ENCODE data around the gene DEUP1.

GRCh38 chr11:93370260-93370659, 39.7 kb downstream of the DEUP1 start:
- TF ChIP-seq REST (IDR thresholded peaks at IDR 0.05; ENCODE audit: low read depth) (no peak), RAD21 (IDR thresholded peaks at IDR 0.05; ENCODE audit: low read depth) (no peak), SIN3A (IDR thresholded peaks at IDR 0.05; ENCODE audit: low read depth) (no peak), YY1 (IDR thresholded peaks at IDR 0.05; ENCODE audit: extremely low read depth, insufficient replicate concordance, low read depth, low read length) (no peak), ZFX (IDR thresholded peaks at IDR 0.05) (no peak), POLR2A (IDR thresholded peaks at IDR 0.05; ENCODE audit: borderline replicate concordance, extremely low read depth, insufficient read depth, insufficient read length) (no peak), SRF (IDR thresholded peaks at IDR 0.05; ENCODE audit: low read depth) (no peak), EGR1 (IDR thresholded peaks at IDR 0.05; ENCODE audit: low read depth) (no peak), POLR2AphosphoS5 (IDR thresholded peaks at IDR 0.05; ENCODE audit: low read depth, low read length) (no peak), EZH2 (IDR thresholded peaks at IDR 0.05) (no peak)
- TF ChIP-seq, protein P1, sequence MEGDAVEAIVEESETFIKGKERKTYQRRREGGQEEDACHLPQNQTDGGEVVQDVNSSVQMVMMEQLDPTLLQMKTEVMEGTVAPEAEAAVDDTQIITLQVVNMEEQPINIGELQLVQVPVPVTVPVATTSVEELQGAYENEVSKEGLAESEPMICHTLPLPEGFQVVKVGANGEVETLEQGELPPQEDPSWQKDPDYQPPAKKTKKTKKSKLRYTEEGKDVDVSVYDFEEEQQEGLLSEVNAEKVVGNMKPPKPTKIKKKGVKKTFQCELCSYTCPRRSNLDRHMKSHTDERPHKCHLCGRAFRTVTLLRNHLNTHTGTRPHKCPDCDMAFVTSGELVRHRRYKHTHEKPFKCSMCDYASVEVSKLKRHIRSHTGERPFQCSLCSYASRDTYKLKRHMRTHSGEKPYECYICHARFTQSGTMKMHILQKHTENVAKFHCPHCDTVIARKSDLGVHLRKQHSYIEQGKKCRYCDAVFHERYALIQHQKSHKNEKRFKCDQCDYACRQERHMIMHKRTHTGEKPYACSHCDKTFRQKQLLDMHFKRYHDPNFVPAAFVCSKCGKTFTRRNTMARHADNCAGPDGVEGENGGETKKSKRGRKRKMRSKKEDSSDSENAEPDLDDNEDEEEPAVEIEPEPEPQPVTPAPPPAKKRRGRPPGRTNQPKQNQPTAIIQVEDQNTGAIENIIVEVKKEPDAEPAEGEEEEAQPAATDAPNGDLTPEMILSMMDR (IDR thresholded peaks at IDR 0.05 in 2 of 3, conservative IDR thresholded peaks at IDR 0.05 in 1 of 3; ENCODE audit: borderline replicate concordance in 1 of 3, insufficient read depth in 1 of 3, low read depth in 2 of 3, low read length in 2 of 3): no peak
- TF ChIP-seq, protein P2, sequence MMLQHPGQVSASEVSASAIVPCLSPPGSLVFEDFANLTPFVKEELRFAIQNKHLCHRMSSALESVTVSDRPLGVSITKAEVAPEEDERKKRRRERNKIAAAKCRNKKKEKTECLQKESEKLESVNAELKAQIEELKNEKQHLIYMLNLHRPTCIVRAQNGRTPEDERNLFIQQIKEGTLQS (IDR thresholded peaks at IDR 0.05): no peak
